HepG2 (cell line): Measurements from ENCODE around the gene KCNMA1. TPM values are rescaled to one million over a fixed set of nuclear protein-coding genes. Genes with fewer than 3 reads are reported as not detected.

Source experiments
- ATAC-seq: fragments of 200-7000 bp; cut with Tn5 transposase; 3 replicates; pipeline ENCODE4 v1.9.1; 2020; ENCODE audit warnings: mild to moderate bottlenecking, moderate library complexity
- BruUV-seq: library from RNA; stranded (reverse); fragments of 400-500 nt; replicated peaks from 2 replicates; lab custom pipeline; 2021; lab: Mats Ljungman, UMichigan
- CTCF ChIA-PET: fragments of 300-600 bp; formaldehyde crosslinking; extraction: SDS; loops from one replicate; lab custom pipeline; 2021; ENCODE audit warnings: low total read pairs, inconsistent platforms, low intra/inter-chr PET ratio; lab: Yijun Ruan, JAX
- POLR2A ChIA-PET: fragments of 350-600 bp; sonication (Branson Sonifier 250); formaldehyde crosslinking; loops from one replicate; lab custom pipeline; 2020; ENCODE audit warnings: antibody characterized with exemption, inconsistent platforms; lab: Yijun Ruan, JAX
- DNase-seq: peaks from one replicate; pipeline ENCODE4 v3.0.0-alpha.2; 2015; ENCODE audit warnings: low spot score
- FAIRE-seq: peaks from 3 replicates; lab custom pipeline; 2011; peaks lifted over from hg19 to GRCh38; lab: Jason Lieb, UNC
- H2AFZ ChIP-seq: one replicate; pipeline ENCODE4 v1.6.1; 2011; ENCODE audit warnings: low read length, inconsistent platforms
- H3K27ac ChIP-seq: fragments of 300-600 bp; 3 replicates; pipeline ENCODE4 v1.8.0; 2011; ENCODE audit warnings: mixed run types, mild to moderate bottlenecking, mixed read lengths, low read length, inconsistent platforms; ENCODE audit not compliant: insufficient read depth; ENCODE audit errors: extremely low read length
- H3K27me3 ChIP-seq, 2 experiments: fragments of 200-600 bp in 1 of 2; 2 replicates in 1 of 2; 3 replicates in 1 of 2; pipeline versions ENCODE4 v1.6.0 to v1.8.0; 2011; ENCODE audit warnings: low read length in 2 of 2, mild to moderate bottlenecking in 2 of 2, moderate library complexity in 2 of 2, inconsistent platforms in 1 of 2; ENCODE audit not compliant: insufficient read depth in 2 of 2, control insufficient read depth in 1 of 2
- H3K36me3 ChIP-seq, 2 experiments: fragments of 200-600 bp in 1 of 2; replicated peaks in 1 of 2; 2 replicates in 1 of 2; 3 replicates in 1 of 2; pipeline versions ENCODE4 v1.5.1 to v1.8.0; 2011; ENCODE audit warnings: low read length in 2 of 2, inconsistent platforms in 1 of 2; ENCODE audit not compliant: insufficient read depth in 2 of 2, control insufficient read depth in 1 of 2
- H3K4me1 ChIP-seq: 2 replicates; pipeline ENCODE4 v1.5.1; 2012; ENCODE audit warnings: low read length, inconsistent platforms; ENCODE audit not compliant: insufficient read depth
- H3K4me2 ChIP-seq: 2 replicates; pipeline ENCODE4 v1.6.0; 2011; ENCODE audit warnings: low read depth, low read length, inconsistent platforms
- H3K4me3 ChIP-seq, 3 experiments: fragments of 200-600 bp in 1 of 3; sonication (generic), shearing (Covaris generic) in 1 of 3; replicated peaks in 1 of 3; 2 replicates each; pipeline ENCODE4 v1.5.1; 2011 to 2016; ENCODE audit warnings: low read length in 3 of 3, inconsistent platforms in 2 of 3, low read depth in 2 of 3, mild to moderate bottlenecking in 2 of 3, control low read depth in 1 of 3, mixed read lengths in 1 of 3; ENCODE audit not compliant: insufficient read depth in 1 of 3
- H3K79me2 ChIP-seq: one replicate; pipeline ENCODE4 v1.6.1; 2011; ENCODE audit warnings: low read length, inconsistent platforms; ENCODE audit not compliant: insufficient read depth
- H3K9ac ChIP-seq: 2 replicates; pipeline ENCODE4 v1.6.0; 2011; ENCODE audit warnings: mild to moderate bottlenecking, low read depth, low read length, inconsistent platforms; ENCODE audit not compliant: insufficient read depth
- H3K9me3 ChIP-seq: 2 replicates; pipeline ENCODE4 v1.5.1; 2012; ENCODE audit warnings: mild to moderate bottlenecking, low read length
- H4K20me1 ChIP-seq: 2 replicates; pipeline ENCODE4 v1.6.0; 2011; ENCODE audit warnings: inconsistent platforms, mild to moderate bottlenecking, low read length, moderate library complexity; ENCODE audit not compliant: insufficient read depth
- ASH2L ChIP-seq: fragments of 300-600, 200-600 bp; sonication (generic); IDR thresholded peaks from 2 replicates; pipeline ENCODE4 v1.7.0; 2017; ENCODE audit warnings: low read depth, mild to moderate bottlenecking, moderate library complexity, mixed read lengths, low read length; ENCODE audit not compliant: insufficient read length
- FOXJ3 ChIP-seq: sonication (generic); formaldehyde crosslinking; IDR thresholded peaks from 2 replicates; pipeline ENCODE4 v1.4.0; 2020; ENCODE audit warnings: missing genetic modification reagents, mild to moderate bottlenecking, borderline replicate concordance
- NCOA1 ChIP-seq: sonication (generic); formaldehyde crosslinking; IDR thresholded peaks from 2 replicates; pipeline ENCODE4 v1.9.0; 2021; ENCODE audit warnings: missing genetic modification reagents
- NCOA2 ChIP-seq: sonication (generic); formaldehyde crosslinking; IDR thresholded peaks from 2 replicates; pipeline ENCODE4 v1.8.0; 2022; ENCODE audit warnings: inconsistent platforms
- RAD21 ChIP-seq: fragments of 450-650 bp; formaldehyde crosslinking; IDR thresholded peaks from 2 replicates; pipeline ENCODE4 v1.5.0; 2020; ENCODE audit warnings: mild to moderate bottlenecking
- TMF1 ChIP-seq: sonication (generic); formaldehyde crosslinking; IDR thresholded peaks from 2 replicates; pipeline ENCODE4 v1.8.1; 2022; ENCODE audit warnings: low read depth, missing genetic modification reagents
- ZFP1 ChIP-seq: IDR thresholded peaks from 2 replicates; pipeline ENCODE4 v1.6.1; 2016
- ZFP62 ChIP-seq: sonication (generic); formaldehyde crosslinking; IDR thresholded peaks from 2 replicates; pipeline ENCODE4 v1.4.0; 2020; ENCODE audit warnings: missing genetic modification reagents
- ZNF552 ChIP-seq: sonication (generic); formaldehyde crosslinking; IDR thresholded peaks from 2 replicates; pipeline ENCODE4 v1.9.0; 2022; ENCODE audit warnings: missing genetic modification reagents, mild to moderate bottlenecking, borderline replicate concordance
- ZNF567 ChIP-seq: sonication (generic); formaldehyde crosslinking; IDR thresholded peaks from 2 replicates; pipeline ENCODE4 v1.8.1; 2023; ENCODE audit warnings: mild to moderate bottlenecking, missing genetic modification reagents, borderline replicate concordance
- ZNF619 ChIP-seq: sonication (generic); formaldehyde crosslinking; IDR thresholded peaks from 2 replicates; pipeline ENCODE4 v1.4.0; 2020; ENCODE audit warnings: mild to moderate bottlenecking, missing genetic modification reagents
- ZNF660 ChIP-seq: sonication (generic); formaldehyde crosslinking; IDR thresholded peaks from 2 replicates; pipeline ENCODE4 v1.5.1; 2020; ENCODE audit warnings: mild to moderate bottlenecking, low read depth, missing genetic modification reagents, borderline replicate concordance
- ZNF775 ChIP-seq: sonication (generic); formaldehyde crosslinking; IDR thresholded peaks from 2 replicates; pipeline ENCODE4 v1.4.0; 2020; ENCODE audit warnings: missing genetic modification reagents, mild to moderate bottlenecking, moderate library complexity, borderline replicate concordance
- WGBS: methylation state at CpG from one replicate; pipeline ENCODE4 v1.1.6; 2017; ENCODE audit warnings: low lambda C conversion rate; 5-methylcytosine and 5-hydroxymethylcytosine counted together
- in situ Hi-C: cut with HindIII; loops from 2 replicates; pipeline ENCODE4 v1.10.0; 2017; ENCODE audit warnings: low pct_unique_long_range_greater_than_20kb; ENCODE audit not compliant: extremely low pct_ligation_motif_present
- intact Hi-C: fragments of 100-400 bp; cut with micrococcal nuclease; formaldehyde crosslinking; loops from one replicate; pipeline ENCODE4 v1.10.0; 2022; ENCODE audit not compliant: unreplicated experiment
- polyA plus RNA-seq, 8 experiments: library from polyadenylated mRNA; depleted of rRNA in 3 of 8; stranded (reverse) in 7 of 8; unstranded in 1 of 8; fragments of >200 nt; fragmentation: Illumina TruSeq in 4 of 8; extraction: Trizol in 4 of 8; gene quantifications; 2 replicates each; pipeline versions ENCODE4 v1.2.1 to v1.2.3, GENCODE V29; 2011 to 2016; ENCODE audit warnings: low read depth in 4 of 8, missing spikeins in 1 of 8, mixed read lengths in 1 of 8; ENCODE audit not compliant: insufficient read depth in 1 of 8
- total RNA-seq, 5 experiments: library from RNA; depleted of rRNA; stranded (reverse); fragments of >200 nt; fragmentation: Illumina TruSeq; extraction: Trizol; gene quantifications; 2 replicates each; pipeline ENCODE4 v1.2.3, GENCODE V29; 2016; ENCODE audit warnings: low read depth in 1 of 5
- TF ChIP-seq, protein P1 (sequence below): sonication (generic); formaldehyde crosslinking; IDR thresholded peaks from 2 replicates; pipeline ENCODE4 v1.4.0; 2020; ENCODE audit warnings: missing genetic modification reagents
- TF ChIP-seq, protein P2 (sequence below): IDR thresholded peaks from 2 replicates; pipeline ENCODE4 v1.4.0; 2020; ENCODE audit warnings: mild to moderate bottlenecking, missing genetic modification reagents
- TF ChIP-seq, protein P3 (sequence below), 2 experiments: fragments of 450-650 bp in 1 of 2; sonication (generic) in 1 of 2; formaldehyde crosslinking; IDR thresholded peaks; 2 replicates each; pipeline versions ENCODE4 v1.5.0 to v1.8.0; 2020 to 2022; ENCODE audit warnings: mild to moderate bottlenecking in 1 of 2, missing genetic modification reagents in 1 of 2
- TF ChIP-seq, protein P4 (sequence below): sonication (generic); formaldehyde crosslinking; IDR thresholded peaks from 2 replicates; pipeline ENCODE4 v1.4.0; 2020; ENCODE audit warnings: mild to moderate bottlenecking, missing genetic modification reagents

Gene KCNMA1
- total and polyA plus RNA-seq, 2 of the 13 experiments (the other 11 are each of a cell fraction or from before 2014, with no cell fraction given): 0.02 TPM; not detected in 1

DNA sequence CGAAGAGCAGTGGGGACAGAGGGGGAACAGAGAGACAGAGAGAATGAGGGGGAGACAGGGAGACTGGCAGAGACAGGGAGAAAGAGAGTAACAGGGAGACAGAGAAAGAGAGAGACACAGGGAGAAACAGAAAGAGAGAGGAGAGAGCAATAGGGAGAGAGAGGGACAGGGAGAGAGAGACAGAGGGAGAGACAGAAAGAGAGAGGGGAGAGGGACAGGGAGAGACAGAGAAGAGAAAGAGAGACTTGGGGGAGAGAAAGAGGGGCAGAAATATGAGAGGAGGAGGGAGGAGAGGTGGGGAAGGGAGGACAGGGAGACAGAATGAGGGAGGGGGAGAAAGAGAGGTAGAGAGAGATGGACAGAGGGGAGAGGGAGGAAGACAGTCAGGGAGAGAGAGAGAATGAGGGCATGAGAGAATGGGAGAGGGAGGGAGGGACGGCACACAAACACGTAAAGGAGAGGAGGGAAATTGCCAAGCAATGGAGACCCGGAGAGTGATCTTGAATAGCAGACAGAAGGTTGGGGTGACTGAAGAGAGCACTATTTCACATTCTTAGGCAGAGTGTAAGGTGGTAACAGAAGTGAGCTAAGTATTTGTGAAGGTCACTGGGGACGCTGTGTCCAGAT is 33.3 kb upstream of the KCNMA1 start:
- Histone ChIP-seq H4K20me1 (no peaks in the 10 kb centered on the region), H3K4me2 (no peak overlapping the region), H3K27me3 (no peaks in the 10 kb centered on the region; a peak in 2 of 5 replicates), H3K9me3 (no peaks in the 10 kb centered on the region), H3K4me3 (no peak overlapping the region), H3K27ac (no peak overlapping the region), H3K79me2 (no peaks in the 10 kb centered on the region), H3K36me3 (no peaks in the 10 kb centered on the region), H2AFZ (no peak overlapping the region), H3K9ac (no peak overlapping the region), H3K4me1 (no peaks in the 10 kb centered on the region)
- no peak for DNase-seq
- ATAC-seq: no peak
- ChIA-PET CTCF (no interaction called here), POLR2A (no interaction called here)
- WGBS: 14% methylated on average over 5 of the region's 5 CpGs
- FAIRE-seq: no peak
- no TSS peak for BruUV-seq
- intact Hi-C loops: no loop called here
- in situ Hi-C loops: no loop called here
- TF ChIP-seq RAD21 (CRISPR knock-in tag): no peak
- TF ChIP-seq, protein P1, sequence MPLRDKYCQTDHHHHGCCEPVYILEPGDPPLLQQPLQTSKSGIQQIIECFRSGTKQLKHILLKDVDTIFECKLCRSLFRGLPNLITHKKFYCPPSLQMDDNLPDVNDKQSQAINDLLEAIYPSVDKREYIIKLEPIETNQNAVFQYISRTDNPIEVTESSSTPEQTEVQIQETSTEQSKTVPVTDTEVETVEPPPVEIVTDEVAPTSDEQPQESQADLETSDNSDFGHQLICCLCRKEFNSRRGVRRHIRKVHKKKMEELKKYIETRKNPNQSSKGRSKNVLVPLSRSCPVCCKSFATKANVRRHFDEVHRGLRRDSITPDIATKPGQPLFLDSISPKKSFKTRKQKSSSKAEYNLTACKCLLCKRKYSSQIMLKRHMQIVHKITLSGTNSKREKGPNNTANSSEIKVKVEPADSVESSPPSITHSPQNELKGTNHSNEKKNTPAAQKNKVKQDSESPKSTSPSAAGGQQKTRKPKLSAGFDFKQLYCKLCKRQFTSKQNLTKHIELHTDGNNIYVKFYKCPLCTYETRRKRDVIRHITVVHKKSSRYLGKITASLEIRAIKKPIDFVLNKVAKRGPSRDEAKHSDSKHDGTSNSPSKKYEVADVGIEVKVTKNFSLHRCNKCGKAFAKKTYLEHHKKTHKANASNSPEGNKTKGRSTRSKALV (CRISPR knock-in tag): no peak
- no peak for TF ChIP-seq ZNF660
- no peak for TF ChIP-seq ZFP1 (CRISPR knock-in tag)
- TF ChIP-seq ZNF552 (CRISPR knock-in tag): no peak
- no peak for TF ChIP-seq NCOA1 (CRISPR knock-in tag)
- TF ChIP-seq ZNF567: no peak
- TF ChIP-seq, protein P2, sequence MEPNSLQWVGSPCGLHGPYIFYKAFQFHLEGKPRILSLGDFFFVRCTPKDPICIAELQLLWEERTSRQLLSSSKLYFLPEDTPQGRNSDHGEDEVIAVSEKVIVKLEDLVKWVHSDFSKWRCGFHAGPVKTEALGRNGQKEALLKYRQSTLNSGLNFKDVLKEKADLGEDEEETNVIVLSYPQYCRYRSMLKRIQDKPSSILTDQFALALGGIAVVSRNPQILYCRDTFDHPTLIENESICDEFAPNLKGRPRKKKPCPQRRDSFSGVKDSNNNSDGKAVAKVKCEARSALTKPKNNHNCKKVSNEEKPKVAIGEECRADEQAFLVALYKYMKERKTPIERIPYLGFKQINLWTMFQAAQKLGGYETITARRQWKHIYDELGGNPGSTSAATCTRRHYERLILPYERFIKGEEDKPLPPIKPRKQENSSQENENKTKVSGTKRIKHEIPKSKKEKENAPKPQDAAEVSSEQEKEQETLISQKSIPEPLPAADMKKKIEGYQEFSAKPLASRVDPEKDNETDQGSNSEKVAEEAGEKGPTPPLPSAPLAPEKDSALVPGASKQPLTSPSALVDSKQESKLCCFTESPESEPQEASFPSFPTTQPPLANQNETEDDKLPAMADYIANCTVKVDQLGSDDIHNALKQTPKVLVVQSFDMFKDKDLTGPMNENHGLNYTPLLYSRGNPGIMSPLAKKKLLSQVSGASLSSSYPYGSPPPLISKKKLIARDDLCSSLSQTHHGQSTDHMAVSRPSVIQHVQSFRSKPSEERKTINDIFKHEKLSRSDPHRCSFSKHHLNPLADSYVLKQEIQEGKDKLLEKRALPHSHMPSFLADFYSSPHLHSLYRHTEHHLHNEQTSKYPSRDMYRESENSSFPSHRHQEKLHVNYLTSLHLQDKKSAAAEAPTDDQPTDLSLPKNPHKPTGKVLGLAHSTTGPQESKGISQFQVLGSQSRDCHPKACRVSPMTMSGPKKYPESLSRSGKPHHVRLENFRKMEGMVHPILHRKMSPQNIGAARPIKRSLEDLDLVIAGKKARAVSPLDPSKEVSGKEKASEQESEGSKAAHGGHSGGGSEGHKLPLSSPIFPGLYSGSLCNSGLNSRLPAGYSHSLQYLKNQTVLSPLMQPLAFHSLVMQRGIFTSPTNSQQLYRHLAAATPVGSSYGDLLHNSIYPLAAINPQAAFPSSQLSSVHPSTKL (CRISPR knock-in tag): no peak
- TF ChIP-seq ZNF775 (CRISPR knock-in tag): no peak
- TF ChIP-seq ZFP62 (CRISPR knock-in tag): no peak
- no peak for TF ChIP-seq FOXJ3 (CRISPR knock-in tag)
- TF ChIP-seq TMF1: no peak
- no peak for TF ChIP-seq ASH2L
- TF ChIP-seq NCOA2: no peak
- TF ChIP-seq, protein P3, sequence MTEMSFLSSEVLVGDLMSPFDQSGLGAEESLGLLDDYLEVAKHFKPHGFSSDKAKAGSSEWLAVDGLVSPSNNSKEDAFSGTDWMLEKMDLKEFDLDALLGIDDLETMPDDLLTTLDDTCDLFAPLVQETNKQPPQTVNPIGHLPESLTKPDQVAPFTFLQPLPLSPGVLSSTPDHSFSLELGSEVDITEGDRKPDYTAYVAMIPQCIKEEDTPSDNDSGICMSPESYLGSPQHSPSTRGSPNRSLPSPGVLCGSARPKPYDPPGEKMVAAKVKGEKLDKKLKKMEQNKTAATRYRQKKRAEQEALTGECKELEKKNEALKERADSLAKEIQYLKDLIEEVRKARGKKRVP (CRISPR knock-in tag; IDR thresholded peaks at IDR 0.05): no peak
- no peak for TF ChIP-seq ZNF619 (CRISPR knock-in tag)
- TF ChIP-seq, protein P4, sequence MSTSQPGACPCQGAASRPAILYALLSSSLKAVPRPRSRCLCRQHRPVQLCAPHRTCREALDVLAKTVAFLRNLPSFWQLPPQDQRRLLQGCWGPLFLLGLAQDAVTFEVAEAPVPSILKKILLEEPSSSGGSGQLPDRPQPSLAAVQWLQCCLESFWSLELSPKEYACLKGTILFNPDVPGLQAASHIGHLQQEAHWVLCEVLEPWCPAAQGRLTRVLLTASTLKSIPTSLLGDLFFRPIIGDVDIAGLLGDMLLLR (CRISPR knock-in tag): no peak
